ENCODE results near the gene HELZ2.

DNA sequence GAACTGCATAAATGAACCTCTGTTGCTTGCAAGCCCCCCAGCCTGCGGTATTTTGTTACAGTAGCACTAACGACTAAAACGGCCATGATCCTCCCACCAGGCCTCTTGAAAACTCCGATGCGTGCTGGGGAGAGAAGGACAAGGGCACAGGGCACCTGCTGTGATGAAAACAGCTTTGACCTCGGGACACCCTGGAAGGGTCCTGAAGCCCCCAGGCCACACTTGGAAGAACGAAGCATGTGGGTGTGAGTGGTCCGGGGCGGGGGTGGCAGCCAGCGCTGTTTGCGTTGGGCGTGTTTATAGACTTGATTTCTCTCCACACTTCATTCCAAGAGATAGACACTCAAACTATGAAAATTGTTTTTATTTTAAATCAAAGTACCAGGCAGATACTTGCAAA is 13.2 kb upstream of the HELZ2 start:
- TF ChIP-seq, protein P1, sequence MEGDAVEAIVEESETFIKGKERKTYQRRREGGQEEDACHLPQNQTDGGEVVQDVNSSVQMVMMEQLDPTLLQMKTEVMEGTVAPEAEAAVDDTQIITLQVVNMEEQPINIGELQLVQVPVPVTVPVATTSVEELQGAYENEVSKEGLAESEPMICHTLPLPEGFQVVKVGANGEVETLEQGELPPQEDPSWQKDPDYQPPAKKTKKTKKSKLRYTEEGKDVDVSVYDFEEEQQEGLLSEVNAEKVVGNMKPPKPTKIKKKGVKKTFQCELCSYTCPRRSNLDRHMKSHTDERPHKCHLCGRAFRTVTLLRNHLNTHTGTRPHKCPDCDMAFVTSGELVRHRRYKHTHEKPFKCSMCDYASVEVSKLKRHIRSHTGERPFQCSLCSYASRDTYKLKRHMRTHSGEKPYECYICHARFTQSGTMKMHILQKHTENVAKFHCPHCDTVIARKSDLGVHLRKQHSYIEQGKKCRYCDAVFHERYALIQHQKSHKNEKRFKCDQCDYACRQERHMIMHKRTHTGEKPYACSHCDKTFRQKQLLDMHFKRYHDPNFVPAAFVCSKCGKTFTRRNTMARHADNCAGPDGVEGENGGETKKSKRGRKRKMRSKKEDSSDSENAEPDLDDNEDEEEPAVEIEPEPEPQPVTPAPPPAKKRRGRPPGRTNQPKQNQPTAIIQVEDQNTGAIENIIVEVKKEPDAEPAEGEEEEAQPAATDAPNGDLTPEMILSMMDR (conservative IDR thresholded peaks at IDR 0.05): no peak
- TF ChIP-seq ZFX (IDR thresholded peaks at IDR 0.05): no peak
